Endothelial cell of umbilical vein (primary cell): ENCODE data around the gene DYRK3. TPM values are rescaled to one million over a fixed set of nuclear protein-coding genes. Genes with fewer than 3 reads are reported as not detected.

Experiments
- BruUV-seq: library from RNA; stranded (reverse); fragments of 400-500 nt; replicated peaks from 2 replicates; lab custom pipeline; 2021; lab: Mats Ljungman, UMichigan
- CTCF ChIA-PET: fragments of 300-600, 350-600 bp; sonication (Branson Sonifier 250); formaldehyde crosslinking; loops from one replicate; lab custom pipeline; 2021; ENCODE audit warnings: antibody characterized with exemption, inconsistent platforms; lab: Charles Lee
- POLR2A ChIA-PET: fragments of 300-600, 350-600 bp; sonication (Branson Sonifier 250); formaldehyde crosslinking; loops from one replicate; lab custom pipeline; 2021; ENCODE audit warnings: antibody characterized with exemption, inconsistent platforms; lab: Charles Lee
- DNase-seq: peaks from one replicate; pipeline ENCODE4 v3.0.0-alpha.2; 2011; ENCODE audit warnings: low read depth, low spot score
- FAIRE-seq: peaks from 2 replicates; lab custom pipeline; 2011; peaks lifted over from hg19 to GRCh38; lab: Jason Lieb, UNC
- H2AFZ ChIP-seq: 2 replicates; pipeline ENCODE4 v1.6.0; 2012; ENCODE audit warnings: low read depth, low read length, control low read depth, inconsistent platforms
- H3K27ac ChIP-seq: 2 replicates; pipeline ENCODE4 v1.5.1; 2011; ENCODE audit warnings: low read depth, mild to moderate bottlenecking, control low read depth, low read length, moderate library complexity; ENCODE audit not compliant: insufficient read depth
- H3K27me3 ChIP-seq, 2 experiments: 2 replicates each; pipeline versions ENCODE4 v1.6.0 to v1.6.1; 2011; ENCODE audit warnings: low read length in 2 of 2, mixed read lengths in 1 of 2; ENCODE audit not compliant: control insufficient read depth in 2 of 2, insufficient read depth in 2 of 2
- H3K36me3 ChIP-seq, 2 experiments: 2 replicates in 1 of 2; 3 replicates in 1 of 2; pipeline ENCODE4 v1.5.1; 2011; ENCODE audit warnings: low read length in 2 of 2, mild to moderate bottlenecking in 1 of 2, moderate library complexity in 1 of 2; ENCODE audit not compliant: control insufficient read depth in 2 of 2, insufficient read depth in 2 of 2; ENCODE audit errors: extremely low read depth in 1 of 2
- H3K4me1 ChIP-seq: 3 replicates; pipeline ENCODE4 v1.5.1; 2011; ENCODE audit warnings: mild to moderate bottlenecking, low read length; ENCODE audit not compliant: control insufficient read depth, insufficient read depth; ENCODE audit errors: extremely low read depth
- H3K4me2 ChIP-seq: 2 replicates; pipeline ENCODE4 v1.6.1; 2011; ENCODE audit warnings: low read length, control low read depth, mixed read lengths; ENCODE audit not compliant: insufficient read depth
- H3K4me3 ChIP-seq, 3 experiments: fragments of 200-600 bp in 1 of 3; sonication (generic), shearing (Covaris generic) in 1 of 3; replicated peaks in 1 of 3; 2 replicates each; pipeline ENCODE4 v1.5.1; 2011 to 2016; ENCODE audit warnings: control low read depth in 3 of 3, low read length in 3 of 3, mild to moderate bottlenecking in 2 of 3, inconsistent platforms in 1 of 3, low read depth in 1 of 3, moderate library complexity in 1 of 3; ENCODE audit not compliant: insufficient read depth in 1 of 3
- H3K79me2 ChIP-seq: 2 replicates; pipeline ENCODE4 v1.6.0; 2012; ENCODE audit warnings: low read length, inconsistent platforms; ENCODE audit not compliant: control insufficient read depth, insufficient read depth
- H3K9ac ChIP-seq: replicated peaks from 2 replicates; pipeline ENCODE3; 2011; ENCODE audit warnings: low read length, control low read depth; ENCODE audit not compliant: insufficient read depth; ENCODE audit errors: extremely low read depth
- H3K9me1 ChIP-seq: replicated peaks from 3 replicates; pipeline ENCODE4 v1.6.0; 2011; ENCODE audit warnings: mild to moderate bottlenecking, low read length; ENCODE audit not compliant: control insufficient read depth, insufficient read depth; ENCODE audit errors: extremely low read depth
- H3K9me3 ChIP-seq: replicated peaks from 2 replicates; pipeline ENCODE4 v1.5.1; 2012; ENCODE audit warnings: low read length, inconsistent platforms; ENCODE audit not compliant: control insufficient read depth, insufficient read depth
- H4K20me1 ChIP-seq: replicated peaks from 2 replicates; pipeline ENCODE3; 2011; ENCODE audit warnings: mild to moderate bottlenecking, low read length; ENCODE audit not compliant: control insufficient read depth, insufficient read depth; ENCODE audit errors: extremely low read depth
- EZH2 ChIP-seq: IDR thresholded peaks from 2 replicates; pipeline ENCODE4 v1.6.1; 2012; ENCODE audit warnings: borderline replicate concordance, low read depth, mild to moderate bottlenecking, moderate library complexity, low read length, inconsistent platforms; ENCODE audit not compliant: severe bottlenecking
- FOS ChIP-seq: IDR thresholded peaks from 2 replicates; pipeline ENCODE4 v1.6.1; 2011; ENCODE audit warnings: mild to moderate bottlenecking, low read length, moderate library complexity, borderline replicate concordance; ENCODE audit not compliant: insufficient read depth
- GATA2 ChIP-seq: IDR thresholded peaks from 2 replicates; pipeline ENCODE4 v1.7.0; 2011; ENCODE audit warnings: low read depth, mild to moderate bottlenecking, moderate library complexity, mixed read lengths, low read length; ENCODE audit not compliant: insufficient read length, insufficient read depth
- JUN ChIP-seq: IDR thresholded peaks from 2 replicates; pipeline ENCODE4 v1.6.1; 2011; ENCODE audit warnings: borderline replicate concordance, low read depth; ENCODE audit not compliant: insufficient read length, insufficient read depth
- MYC ChIP-seq: IDR thresholded peaks from one replicate; pipeline ENCODE4 v1.6.1; 2011; ENCODE audit warnings: mild to moderate bottlenecking, low read depth, low read length
- POLR2A ChIP-seq: IDR thresholded peaks from 2 replicates; pipeline ENCODE4 v1.6.1; 2012; ENCODE audit warnings: low read depth, mild to moderate bottlenecking, control low read depth, low read length
- POLR2AphosphoS5 ChIP-seq: IDR thresholded peaks from 2 replicates; pipeline ENCODE4 v1.6.1; 2012; ENCODE audit warnings: low read depth, mild to moderate bottlenecking, control low read depth, low read length, moderate library complexity; ENCODE audit not compliant: insufficient read depth
- dilution Hi-C: fragments of 300-500 bp; cut with MboI; formaldehyde crosslinking; loops from one replicate; pipeline ENCODE4 v1.15.0; 2019; ENCODE audit warnings: low sequenced_read_pairs; ENCODE audit not compliant: extremely low pct_ligation_motif_present
- intact Hi-C: fragments of 100-400 bp; cut with micrococcal nuclease; formaldehyde crosslinking; loops from one replicate; pipeline ENCODE4 v1.10.0; 2022
- polyA plus RNA-seq, 4 experiments: library from polyadenylated mRNA; depleted of rRNA in 3 of 4; stranded (reverse) in 3 of 4; unstranded in 1 of 4; fragments of >200 nt; gene quantifications; 2 replicates each; pipeline versions ENCODE4 v1.2.1 to v1.2.3, GENCODE V29; 2011 to 2012; ENCODE audit warnings: missing spikeins in 1 of 4
- total RNA-seq: library from RNA; stranded (reverse); gene quantifications from 2 replicates; pipeline ENCODE4 v1.2.3, GENCODE V29; 2021
- TF ChIP-seq, protein P1 (sequence below): IDR thresholded peaks from 2 replicates; pipeline ENCODE4 v1.6.1; 2011; ENCODE audit not compliant: insufficient read depth, insufficient read length
- TF ChIP-seq, protein P2 (sequence below), 2 donors: IDR thresholded peaks; 1 replicate in 1 of 2; 2 replicates in 1 of 2; pipeline ENCODE4 v1.5.1; 2011; ENCODE audit warnings: low read length in 2 of 2, mild to moderate bottlenecking in 2 of 2, moderate library complexity in 2 of 2, control low read depth in 1 of 2, inconsistent platforms in 1 of 2, low read depth in 1 of 2; ENCODE audit not compliant: insufficient read depth in 1 of 2; ENCODE audit errors: extremely low read depth in 1 of 2

Gene DYRK3
- total and polyA plus RNA-seq, 2 donors (not counting 3 experiments of a cell fraction or from before 2014, with no cell fraction given) = 3.4 to 7.4 TPM

DNA sequence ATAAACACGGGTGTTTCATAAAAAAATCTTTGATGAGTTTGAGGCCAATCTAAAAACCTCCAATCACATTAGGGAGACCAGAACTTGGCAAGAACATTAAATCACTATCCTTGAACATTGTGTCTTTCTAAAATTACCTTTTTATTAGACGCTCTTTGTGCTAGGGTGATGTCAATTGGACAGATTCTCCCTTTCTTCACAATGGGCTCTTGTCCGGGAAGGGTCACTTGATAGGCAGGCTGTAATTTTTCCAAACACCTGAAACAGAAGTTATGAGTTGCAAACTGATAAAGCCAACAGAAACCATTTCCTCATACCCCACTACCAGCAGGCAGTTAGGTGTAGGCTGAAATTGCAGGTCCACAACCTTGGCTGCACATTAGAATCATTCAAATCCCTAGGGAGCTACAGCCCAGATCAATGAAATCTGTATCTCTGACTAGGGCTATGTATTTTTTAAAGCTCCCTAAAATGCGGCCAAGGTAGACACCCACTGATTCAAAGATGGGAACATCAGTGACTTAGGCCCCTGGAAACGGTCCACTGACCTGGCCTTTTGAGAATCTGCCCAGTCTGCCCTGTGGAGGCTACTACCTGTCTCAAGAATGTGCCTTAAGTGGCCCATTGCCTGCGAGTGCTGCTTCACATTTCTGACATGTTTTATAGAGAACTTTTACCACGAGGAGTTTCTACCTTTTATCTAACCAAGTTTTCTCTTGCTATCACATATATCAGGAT is 39.6 kb upstream of the DYRK3 start:
- no peak overlapping the region for H3K9ac ChIP-seq
- H2AFZ ChIP-seq = no peak overlapping the region
- no peaks in the 10 kb centered on the region for H3K9me3 ChIP-seq
- FAIRE-seq = no peak
- H3K27me3 ChIP-seq = no peaks in the 10 kb centered on the region
- H3K79me2 ChIP-seq = no peaks in the 10 kb centered on the region
- ChIA-PET POLR2A (no interaction called here), CTCF (interaction anchor here (2.2 kb wide), 1 partner anchor 51 kb away, joined by 8 read pairs; no protein-coding TSS in a partner anchor)
- H4K20me1 ChIP-seq = no peaks in the 10 kb centered on the region
- dilution Hi-C loops = no loop called here
- intact Hi-C loops = no loop called here
- H3K27ac ChIP-seq = no peak overlapping the region
- no TSS peak for BruUV-seq
- peaks cover 15 to 42% of the 10 kb centered on the region in 2 experiments for H3K36me3 ChIP-seq
- no peaks in the 10 kb centered on the region for H3K9me1 ChIP-seq
- H3K4me2 ChIP-seq = no peak overlapping the region
- no peaks in the 10 kb centered on the region for H3K4me1 ChIP-seq
- TF ChIP-seq, protein P1, sequence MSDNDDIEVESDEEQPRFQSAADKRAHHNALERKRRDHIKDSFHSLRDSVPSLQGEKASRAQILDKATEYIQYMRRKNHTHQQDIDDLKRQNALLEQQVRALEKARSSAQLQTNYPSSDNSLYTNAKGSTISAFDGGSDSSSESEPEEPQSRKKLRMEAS = no peak
- TF ChIP-seq EZH2 = no peak
- no peak for TF ChIP-seq FOS
- no peak for TF ChIP-seq GATA2
- no peak for TF ChIP-seq POLR2AphosphoS5
- TF ChIP-seq, protein P2, sequence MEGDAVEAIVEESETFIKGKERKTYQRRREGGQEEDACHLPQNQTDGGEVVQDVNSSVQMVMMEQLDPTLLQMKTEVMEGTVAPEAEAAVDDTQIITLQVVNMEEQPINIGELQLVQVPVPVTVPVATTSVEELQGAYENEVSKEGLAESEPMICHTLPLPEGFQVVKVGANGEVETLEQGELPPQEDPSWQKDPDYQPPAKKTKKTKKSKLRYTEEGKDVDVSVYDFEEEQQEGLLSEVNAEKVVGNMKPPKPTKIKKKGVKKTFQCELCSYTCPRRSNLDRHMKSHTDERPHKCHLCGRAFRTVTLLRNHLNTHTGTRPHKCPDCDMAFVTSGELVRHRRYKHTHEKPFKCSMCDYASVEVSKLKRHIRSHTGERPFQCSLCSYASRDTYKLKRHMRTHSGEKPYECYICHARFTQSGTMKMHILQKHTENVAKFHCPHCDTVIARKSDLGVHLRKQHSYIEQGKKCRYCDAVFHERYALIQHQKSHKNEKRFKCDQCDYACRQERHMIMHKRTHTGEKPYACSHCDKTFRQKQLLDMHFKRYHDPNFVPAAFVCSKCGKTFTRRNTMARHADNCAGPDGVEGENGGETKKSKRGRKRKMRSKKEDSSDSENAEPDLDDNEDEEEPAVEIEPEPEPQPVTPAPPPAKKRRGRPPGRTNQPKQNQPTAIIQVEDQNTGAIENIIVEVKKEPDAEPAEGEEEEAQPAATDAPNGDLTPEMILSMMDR (IDR thresholded peaks at IDR 0.05; ENCODE audit: extremely low read depth in 1 of 2, insufficient read depth in 1 of 2, low read depth in 1 of 2, low read length in 2 of 2) = no peak
- no peak for TF ChIP-seq JUN
- no peak for TF ChIP-seq MYC
- TF ChIP-seq POLR2A = no peak
- H3K4me3 ChIP-seq = no peak overlapping the region
- no peak for DNase-seq
